Bronchus fibroblast of lung (primary cell): Measurements from ENCODE around the gene CLIP2. TPM values are rescaled to one million over a fixed set of nuclear protein-coding genes. Genes with fewer than 3 reads are reported as not detected.

Experiments used
- total RNA-seq: library from RNA; depleted of rRNA; stranded (reverse); fragments of >200 nt; gene quantifications from 2 replicates; pipeline ENCODE4 v1.2.3, GENCODE V29; 2015

The CLIP2 gene
- 27.6 and 28.4 TPM in 2 replicates for total RNA-seq

DNA sequence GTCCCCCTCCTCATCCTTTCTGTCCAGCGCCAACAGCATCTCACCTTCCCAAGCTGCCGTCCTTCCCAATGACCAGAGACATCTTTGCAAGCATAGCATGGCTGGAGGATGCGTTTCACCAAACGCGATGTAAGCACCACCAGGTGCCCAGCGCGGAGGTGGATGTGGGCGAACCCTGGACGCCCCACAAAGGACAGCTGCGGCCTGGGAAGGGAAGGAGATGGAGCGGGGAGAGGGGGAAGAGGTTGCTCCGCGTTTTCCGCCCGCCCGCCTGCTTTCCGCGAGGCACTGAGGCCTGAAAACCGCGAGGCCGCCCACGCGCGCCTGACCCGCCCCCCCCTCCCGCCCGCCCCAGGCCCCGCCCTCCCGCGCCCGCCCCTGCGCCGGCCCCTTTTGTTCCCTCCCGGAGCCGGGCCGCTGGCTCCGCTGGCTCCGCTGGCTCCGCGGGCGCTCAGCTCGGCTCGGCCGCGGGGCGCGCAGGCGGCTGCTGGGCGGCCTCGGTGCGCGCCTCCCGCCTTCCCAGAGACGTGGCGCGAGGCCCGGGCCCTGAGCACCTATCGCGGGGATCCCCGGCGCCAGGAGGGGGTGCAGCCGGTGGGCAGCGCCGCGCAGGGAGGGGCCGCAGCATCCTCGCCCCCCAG lies at the start of gene CLIP2:
CLIP2 (plus strand) TSS at position 390 of the 641 bp plus-strand sequence. CDS start 28,140 bp downstream, outside the sequence.

DNA sequence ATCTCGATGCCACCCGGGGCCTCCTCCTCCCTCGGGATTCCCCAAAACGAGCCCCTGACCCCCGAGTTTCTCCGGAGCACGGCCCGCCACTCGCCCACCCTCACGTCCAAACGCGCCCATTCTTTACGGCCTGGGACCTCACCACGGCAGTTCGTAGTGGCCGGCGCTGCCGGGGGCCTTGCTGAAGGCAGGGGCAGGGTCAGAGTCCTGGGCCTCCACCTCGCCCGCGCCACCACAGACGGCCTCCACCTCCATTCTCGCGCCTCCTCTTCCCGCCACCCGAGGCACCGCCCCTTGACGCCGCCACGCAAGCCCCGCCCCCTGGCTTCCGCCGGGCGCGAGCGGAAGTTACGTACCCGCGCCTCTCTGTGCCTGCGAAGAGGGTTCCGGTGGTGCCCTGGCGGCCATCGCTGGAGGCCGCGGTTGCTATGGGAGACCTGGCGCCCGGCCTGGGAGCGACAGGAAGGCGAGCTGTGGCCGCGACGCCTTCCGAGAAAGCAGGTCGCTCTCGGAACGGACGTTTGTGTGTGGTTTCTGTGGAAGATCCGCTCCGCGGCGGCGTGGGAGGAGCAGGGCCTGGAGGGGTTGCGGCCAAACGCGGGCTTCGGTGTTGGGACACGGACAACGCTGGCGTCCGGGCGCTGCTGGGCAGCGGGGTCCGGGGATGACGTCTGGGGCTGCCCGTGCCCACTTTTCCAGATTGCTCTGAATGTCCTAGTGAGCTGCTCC lies 34.9 kb upstream of the CLIP2 start, which contains the start of gene RFC2:
RFC2 (minus strand) TSS at position 271 of the 729 bp plus-strand sequence; CDS start at position 255, 16 bp downstream.

DNA sequence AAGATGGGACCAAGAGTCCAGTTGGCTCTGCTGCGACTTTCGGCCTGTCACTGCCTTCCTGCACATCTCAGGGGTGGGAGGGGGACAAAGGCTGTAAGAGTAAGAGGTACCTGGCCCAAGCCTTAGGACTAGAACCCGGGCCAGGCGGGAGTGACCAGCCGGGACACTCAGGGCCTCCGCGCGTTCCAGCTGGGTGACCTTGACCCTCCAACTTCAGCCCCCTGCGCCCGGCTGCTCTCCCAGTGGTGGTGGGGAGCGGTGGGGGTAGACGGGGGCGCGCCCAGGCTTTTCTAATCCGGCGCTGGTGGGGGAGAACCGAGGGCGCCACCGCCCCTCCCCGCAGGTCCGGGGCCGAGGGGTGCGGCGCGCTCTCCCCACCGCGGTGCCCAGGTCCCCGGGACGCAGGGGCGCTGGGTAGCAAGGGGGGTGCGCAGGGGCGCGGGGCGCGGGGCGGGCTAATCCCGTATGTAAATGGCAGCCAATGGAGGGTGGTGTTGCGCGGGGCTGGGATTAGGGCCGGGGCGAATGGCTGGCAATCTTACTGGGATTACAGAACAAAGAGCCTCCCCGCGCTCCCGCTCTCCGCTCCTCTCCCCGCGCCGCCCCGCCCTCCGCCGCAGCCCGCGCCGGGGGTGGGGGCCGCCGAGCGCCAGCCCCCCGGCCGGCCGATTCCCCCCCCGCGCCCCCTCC lies 164.3 kb downstream of the CLIP2 start, which contains the start of gene GTF2IRD1:
GTF2IRD1 (plus strand) TSS at position 585 of the 690 bp plus-strand sequence. CDS start 54,175 bp downstream, outside the sequence.

Other genes with a start within 250 kb of the CLIP2 start
- gene LIMK1, start 205.6 kb upstream of the CLIP2 start, total RNA-seq: 31.1 and 34.6 TPM in 2 replicates
- 287 and 294 TPM in 2 replicates for gene EIF4H, start 115.1 kb upstream of the CLIP2 start, total RNA-seq
- gene LAT2, start 79.4 kb upstream of the CLIP2 start, total RNA-seq: 0.15 and 0.17 TPM in 2 replicates
- 41.7 and 45.6 TPM in 2 replicates for gene RFC2, start 35.0 kb upstream of the CLIP2 start, total RNA-seq
- 16.6 and 19.0 TPM in 2 replicates for gene GTF2IRD1, start 164.5 kb downstream of the CLIP2 start, total RNA-seq